Measurements from ENCODE around the gene VWA7.
A peak's percentile ranks its signal among the peaks of the same experiment; 100 is the strongest.

Gene VWA7

GRCh38 chr6:31733734-31734133, 43.4 kb downstream of the VWA7 start:
- DNase-seq (ENCODE audit: insufficient read length, low spot score), result no peak
- FAIRE-seq, result no peak

GRCh38 chr6:31732029-31732428, 45.1 kb downstream of the VWA7 start:
- DNase-seq (ENCODE audit: insufficient read length, low spot score) (no peak), FAIRE-seq (no peak)

GRCh38 chr6:31730631-31731086, 46.5 kb downstream of the VWA7 start:
- DNase-seq (ENCODE audit: insufficient read length, low spot score) (no peak), FAIRE-seq (no peak)

- FAIRE-seq, result peak; percentile 18
- peak; percentile 44 for DNase-seq (ENCODE audit: insufficient read length, low spot score)
These were observed 47.0 kb downstream of the VWA7 start for GRCh38 chr6:31729979-31730630.

GRCh38 chr6:31729515-31729978, 47.6 kb downstream of the VWA7 start:
- peak; percentile 80 for FAIRE-seq
- peak; percentile 61 for DNase-seq (ENCODE audit: insufficient read length, low spot score)

- peak; percentile 21 for FAIRE-seq
These were observed 48.2 kb downstream of the VWA7 start, which contains the start of gene DDAH2 for GRCh38 chr6:31728767-31729514. Gene DDAH2, minus strand, starts transcription at chr6:31729299. Its CDS starts 138 bp downstream, at chr6:31729161.

GRCh38 chr6:31727717-31728671, 49.1 kb downstream of the VWA7 start:
- no peak for FAIRE-seq
- no peak for DNase-seq (ENCODE audit: insufficient read length, low spot score)

More at GRCh38 chr6:31728767-31729514, 48.2 kb downstream of the VWA7 start, which contains the start of gene DDAH2:
- DNase-seq (ENCODE audit: insufficient read length, low spot score), result no peak

- DNase-seq (ENCODE audit: insufficient read length, low spot score) (peak; percentile 80), FAIRE-seq (peak; percentile 91)
These were observed 50.0 kb downstream of the VWA7 start for GRCh38 chr6:31727034-31727716.

GRCh38 chr6:31725502-31726350, 51.4 kb downstream of the VWA7 start:
- FAIRE-seq, result no peak
- no peak for DNase-seq (ENCODE audit: insufficient read length, low spot score)

GRCh38 chr6:31723980-31724691, 53.0 kb downstream of the VWA7 start:
- DNase-seq (ENCODE audit: insufficient read length, low spot score) (no peak), FAIRE-seq (no peak)

- FAIRE-seq (no peak), DNase-seq (ENCODE audit: insufficient read length, low spot score) (no peak)
These were observed 53.7 kb downstream of the VWA7 start, which contains the start of gene MPIG6B for GRCh38 chr6:31723245-31723979. Gene MPIG6B, plus strand, starts transcription at chr6:31723373. Its CDS starts 11 bp downstream, at chr6:31723384.

- DNase-seq (ENCODE audit: insufficient read length, low spot score) (no peak), FAIRE-seq (no peak)
These were observed 55.0 kb downstream of the VWA7 start for GRCh38 chr6:31722173-31722572.

- no peak for DNase-seq (ENCODE audit: insufficient read length, low spot score)
- no peak for FAIRE-seq
These were observed 55.6 kb downstream of the VWA7 start, which contains the start of gene LY6G6C for GRCh38 chr6:31721351-31722020. Gene LY6G6C, minus strand, starts transcription at chr6:31721746. Its CDS starts 67 bp downstream, at chr6:31721679.

GRCh38 chr6:31720196-31720770, 56.8 kb downstream of the VWA7 start:
- no peak for FAIRE-seq

GRCh38 chr6:31719001-31719400, 58.1 kb downstream of the VWA7 start:
- DNase-seq (ENCODE audit: insufficient read length, low spot score) (no peak), FAIRE-seq (no peak)

More at GRCh38 chr6:31720196-31720770, 56.8 kb downstream of the VWA7 start:
- no peak for DNase-seq (ENCODE audit: insufficient read length, low spot score)

GRCh38 chr6:31718265-31718664, 58.9 kb downstream of the VWA7 start:
- no peak for FAIRE-seq
- DNase-seq (ENCODE audit: insufficient read length, low spot score), result no peak
